ENCODE data around the gene CCNK.

The CCNK gene

DNA sequence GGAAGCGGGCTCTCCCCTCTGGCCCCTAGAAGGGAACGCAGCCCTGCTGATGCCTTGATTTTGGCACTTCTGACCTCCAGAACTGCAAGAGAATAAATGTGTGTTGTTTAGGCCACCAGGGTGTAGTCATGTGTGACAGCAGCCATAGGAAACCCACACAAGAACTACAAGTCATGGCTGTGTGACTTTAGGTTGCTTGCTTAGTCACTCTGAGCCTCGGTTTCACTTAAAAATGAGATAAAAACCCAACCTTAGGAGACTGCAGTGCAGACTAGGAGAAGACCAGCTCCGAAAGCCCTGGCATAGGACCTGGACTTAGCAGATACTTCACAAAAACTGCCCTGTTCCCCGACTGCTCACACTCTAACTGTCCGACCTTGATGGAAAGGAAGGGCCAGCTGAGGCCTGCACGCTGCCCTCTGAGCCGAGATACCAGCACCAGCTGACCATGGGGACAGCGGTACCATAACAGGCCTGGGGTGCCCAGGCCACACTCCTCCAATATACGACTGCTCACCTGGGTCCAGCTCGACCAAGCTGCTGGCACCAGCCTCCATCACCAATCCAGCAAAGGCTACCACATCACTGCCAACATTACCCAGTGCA, 69.3 kb downstream of the CCNK start:
- no peak overlapping the region for H3K27ac ChIP-seq (ENCODE audit: poor library complexity, severe bottlenecking)
- H3K4me1 ChIP-seq (ENCODE audit: insufficient read depth, poor library complexity, severe bottlenecking): peaks cover 10% of the 10 kb centered on the region
- H3K36me3 ChIP-seq (ENCODE audit: low read depth): no peaks in the 10 kb centered on the region
- H3K4me3 ChIP-seq (ENCODE audit: severe bottlenecking): no peak overlapping the region
- H3K9me3 ChIP-seq (ENCODE audit: severe bottlenecking): no peaks in the 10 kb centered on the region
- TF ChIP-seq, protein P1, sequence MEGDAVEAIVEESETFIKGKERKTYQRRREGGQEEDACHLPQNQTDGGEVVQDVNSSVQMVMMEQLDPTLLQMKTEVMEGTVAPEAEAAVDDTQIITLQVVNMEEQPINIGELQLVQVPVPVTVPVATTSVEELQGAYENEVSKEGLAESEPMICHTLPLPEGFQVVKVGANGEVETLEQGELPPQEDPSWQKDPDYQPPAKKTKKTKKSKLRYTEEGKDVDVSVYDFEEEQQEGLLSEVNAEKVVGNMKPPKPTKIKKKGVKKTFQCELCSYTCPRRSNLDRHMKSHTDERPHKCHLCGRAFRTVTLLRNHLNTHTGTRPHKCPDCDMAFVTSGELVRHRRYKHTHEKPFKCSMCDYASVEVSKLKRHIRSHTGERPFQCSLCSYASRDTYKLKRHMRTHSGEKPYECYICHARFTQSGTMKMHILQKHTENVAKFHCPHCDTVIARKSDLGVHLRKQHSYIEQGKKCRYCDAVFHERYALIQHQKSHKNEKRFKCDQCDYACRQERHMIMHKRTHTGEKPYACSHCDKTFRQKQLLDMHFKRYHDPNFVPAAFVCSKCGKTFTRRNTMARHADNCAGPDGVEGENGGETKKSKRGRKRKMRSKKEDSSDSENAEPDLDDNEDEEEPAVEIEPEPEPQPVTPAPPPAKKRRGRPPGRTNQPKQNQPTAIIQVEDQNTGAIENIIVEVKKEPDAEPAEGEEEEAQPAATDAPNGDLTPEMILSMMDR (IDR thresholded peaks at IDR 0.05; ENCODE audit: poor library complexity, severe bottlenecking): no peak
- H3K27me3 ChIP-seq (ENCODE audit: insufficient read depth, poor library complexity, severe bottlenecking): no peaks in the 10 kb centered on the region
- DNase-seq (ENCODE audit: low spot score) (no peak), ATAC-seq (ENCODE audit: low read depth) (no peak)

DNA sequence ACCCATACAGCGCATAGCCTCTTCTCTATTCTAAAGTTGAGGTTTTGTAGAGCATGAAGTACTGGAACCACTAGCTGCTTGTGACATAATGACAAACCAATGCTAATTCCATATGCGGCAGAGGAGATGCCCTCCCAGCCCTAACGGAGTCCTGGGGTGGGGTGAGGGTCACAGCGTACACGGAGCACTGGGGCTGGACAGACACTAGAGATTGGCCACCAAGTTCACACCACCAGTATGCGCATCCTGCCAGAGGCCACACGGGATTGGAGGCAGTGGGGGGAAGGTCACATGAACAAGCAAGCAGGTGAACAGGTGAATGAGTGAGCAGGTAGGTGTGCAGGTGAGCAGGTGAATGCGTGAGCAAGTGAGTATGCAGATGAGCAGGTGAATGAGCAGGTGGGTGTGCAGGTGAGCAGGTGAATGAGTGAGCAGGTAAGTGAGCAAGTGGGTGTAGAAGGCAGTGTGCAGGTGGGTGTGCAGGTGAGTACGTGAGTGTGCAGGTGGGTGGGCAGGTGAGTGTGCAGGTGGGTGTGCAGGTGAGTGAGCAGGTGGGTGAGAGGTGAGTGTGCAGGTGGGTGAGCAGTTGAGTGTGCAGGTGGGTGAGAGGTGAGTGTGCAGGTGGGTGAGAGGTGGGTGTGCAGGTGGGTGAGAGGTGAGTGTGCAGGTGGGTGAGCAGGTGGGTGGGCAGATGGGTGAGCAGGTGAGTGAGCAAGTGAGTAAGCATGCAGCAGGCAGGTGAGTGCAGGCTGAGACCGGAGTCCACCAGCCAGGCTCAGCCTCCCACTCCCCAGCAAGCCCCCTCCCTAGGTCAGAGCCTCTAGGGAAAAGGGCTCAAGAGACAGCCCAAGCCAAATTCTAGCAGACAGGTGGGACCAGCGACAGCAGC, 70.1 kb downstream of the CCNK start:
- Histone ChIP-seq H3K27ac (ENCODE audit: poor library complexity, severe bottlenecking) (no peak overlapping the region), H3K27me3 (ENCODE audit: insufficient read depth, poor library complexity, severe bottlenecking) (no peaks in the 10 kb centered on the region), H3K4me3 (ENCODE audit: severe bottlenecking) (no peak overlapping the region), H3K9me3 (ENCODE audit: severe bottlenecking) (no peaks in the 10 kb centered on the region), H3K36me3 (ENCODE audit: low read depth) (no peaks in the 10 kb centered on the region), H3K4me1 (ENCODE audit: insufficient read depth, poor library complexity, severe bottlenecking) (peaks cover 13% of the 10 kb centered on the region)
- DNase-seq (ENCODE audit: low spot score) (no peak), ATAC-seq (ENCODE audit: low read depth) (no peak)
- TF ChIP-seq, protein P1 (IDR thresholded peaks at IDR 0.05; ENCODE audit: poor library complexity, severe bottlenecking): no peak

DNA sequence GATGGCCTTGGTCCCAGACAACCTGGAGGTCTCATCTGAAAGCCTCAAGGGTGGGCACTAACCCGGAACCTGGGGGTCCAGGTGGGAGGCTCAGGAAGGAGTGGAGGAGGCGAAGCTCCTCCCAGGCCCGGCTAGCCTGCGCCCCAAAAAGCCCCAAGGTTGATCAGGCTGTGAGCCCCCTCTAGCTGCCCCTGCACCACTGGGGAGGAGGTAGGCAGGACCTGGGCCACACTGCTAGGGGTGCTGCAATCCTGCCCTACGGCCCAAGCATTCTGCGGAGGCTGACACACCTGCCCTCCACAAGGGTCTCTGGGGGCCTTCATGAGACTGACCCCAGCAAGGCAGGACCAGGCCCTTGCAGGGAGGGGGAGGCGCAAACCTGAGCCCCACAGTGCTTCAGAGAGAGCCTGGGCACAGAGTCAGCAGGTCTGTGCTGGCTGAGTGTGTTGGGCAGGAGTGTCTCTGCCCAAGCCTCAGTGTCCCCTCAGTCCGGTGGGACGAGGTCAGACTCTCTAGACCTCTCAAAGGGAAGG, 70.9 kb downstream of the CCNK start:
- peaks cover 4% of the 10 kb centered on the region; the same call in 1 of the 2 replicates for H3K36me3 ChIP-seq (ENCODE audit: low read depth)
- no peaks in the 10 kb centered on the region for H3K9me3 ChIP-seq (ENCODE audit: severe bottlenecking)
- no peak for ATAC-seq (ENCODE audit: low read depth)
- peaks cover 13% of the 10 kb centered on the region for H3K4me1 ChIP-seq (ENCODE audit: insufficient read depth, poor library complexity, severe bottlenecking)
- H3K27me3 ChIP-seq (ENCODE audit: insufficient read depth, poor library complexity, severe bottlenecking): no peaks in the 10 kb centered on the region
- TF ChIP-seq, protein P1 (IDR thresholded peaks at IDR 0.05; ENCODE audit: poor library complexity, severe bottlenecking): no peak
- H3K27ac ChIP-seq (ENCODE audit: poor library complexity, severe bottlenecking): no peak overlapping the region
- no peak overlapping the region for H3K4me3 ChIP-seq (ENCODE audit: severe bottlenecking)
- DNase-seq (ENCODE audit: low spot score): no peak

DNA sequence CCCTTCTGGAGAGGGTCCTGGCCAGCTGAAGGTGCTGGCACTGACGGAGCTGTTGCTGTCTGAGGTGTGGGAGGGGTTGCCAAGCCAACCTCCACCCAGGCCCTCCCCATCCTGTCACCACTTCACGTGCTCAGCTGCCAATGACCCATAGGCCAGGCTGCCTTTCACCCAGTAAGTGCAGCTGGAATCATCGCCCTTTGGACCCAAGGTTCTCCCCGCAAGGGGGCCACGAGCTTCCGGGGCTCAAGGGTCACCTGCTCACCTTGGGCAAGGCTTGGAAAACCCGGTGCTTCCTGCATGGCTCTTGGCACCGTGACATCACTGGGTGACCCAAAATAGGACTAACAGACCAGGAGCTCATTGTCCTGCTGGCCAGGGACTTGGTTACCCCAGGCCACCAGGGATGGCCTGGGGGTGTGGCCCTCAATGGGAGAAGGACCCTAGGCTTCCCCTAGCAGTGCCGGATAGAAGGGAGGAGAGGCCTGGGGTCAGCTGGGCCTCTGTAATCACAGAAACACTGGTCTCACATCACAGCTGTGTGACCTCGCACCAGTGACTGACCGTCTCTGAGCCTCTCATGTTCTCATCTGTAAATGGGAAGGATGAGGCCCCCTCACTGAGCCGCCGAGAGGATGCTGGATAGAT, 71.5 kb downstream of the CCNK start:
- Histone ChIP-seq H3K27ac (ENCODE audit: poor library complexity, severe bottlenecking) (no peak overlapping the region), H3K4me1 (ENCODE audit: insufficient read depth, poor library complexity, severe bottlenecking) (peaks cover 13% of the 10 kb centered on the region), H3K4me3 (ENCODE audit: severe bottlenecking) (no peak overlapping the region), H3K27me3 (ENCODE audit: insufficient read depth, poor library complexity, severe bottlenecking) (no peaks in the 10 kb centered on the region), H3K36me3 (ENCODE audit: low read depth) (peaks cover 7% of the 10 kb centered on the region; the same call in 1 of the 2 replicates), H3K9me3 (ENCODE audit: severe bottlenecking) (no peaks in the 10 kb centered on the region)
- TF ChIP-seq, protein P1 (IDR thresholded peaks at IDR 0.05; ENCODE audit: poor library complexity, severe bottlenecking): no peak
- ATAC-seq (ENCODE audit: low read depth) (no peak), DNase-seq (ENCODE audit: low spot score) (no peak)

All from RWPE2 (cell line).